ENCODE data around the gene ZNF480.

Gene ZNF480

DNA sequence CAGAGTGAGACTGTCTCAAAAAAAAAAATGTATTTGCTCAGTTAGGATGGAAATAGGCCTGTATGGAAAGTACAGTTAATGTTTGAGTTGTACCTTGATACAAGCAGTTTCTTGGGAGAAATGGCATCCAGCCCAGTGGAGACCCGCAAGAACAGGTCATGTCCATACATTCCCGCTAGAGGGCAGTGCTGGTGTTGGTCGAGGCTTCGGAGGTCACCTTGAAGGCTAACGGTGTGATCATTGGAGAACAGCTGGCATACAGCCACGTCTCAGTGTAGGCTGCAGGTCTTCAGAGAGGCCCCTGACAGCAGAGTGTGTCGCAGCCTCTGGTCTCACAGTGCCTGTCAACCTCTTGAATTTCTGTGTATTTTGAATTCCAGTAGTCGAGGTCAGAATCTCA is 46.6 kb downstream of the ZNF480 start:
- Histone ChIP-seq H3K9ac (ENCODE audit: low read length) (no peak overlapping the region), H2AFZ (ENCODE audit: low read depth, low read length) (no peak overlapping the region), H3K9me3 (ENCODE audit: insufficient read depth, low read length) (no peaks in the 10 kb centered on the region; the same call in none of the 2 replicates), H3K4me1 (ENCODE audit: low read length) (no peaks in the 10 kb centered on the region), H3K4me3 (ENCODE audit: low read length) (no peak overlapping the region), H3K4me2 (ENCODE audit: low read length) (no peak overlapping the region), H3K36me3 (replicated peaks; ENCODE audit: low read depth, low read length) (no peaks in the 10 kb centered on the region), H3K27me3 (ENCODE audit: low read depth, low read length) (no peaks in the 10 kb centered on the region), H4K20me1 (ENCODE audit: insufficient read depth, low read length) (no peaks in the 10 kb centered on the region), H3K27ac (ENCODE audit: low read length) (no peak overlapping the region), H3K79me2 (ENCODE audit: low read length) (no peaks in the 10 kb centered on the region)
- TF ChIP-seq, protein P1, sequence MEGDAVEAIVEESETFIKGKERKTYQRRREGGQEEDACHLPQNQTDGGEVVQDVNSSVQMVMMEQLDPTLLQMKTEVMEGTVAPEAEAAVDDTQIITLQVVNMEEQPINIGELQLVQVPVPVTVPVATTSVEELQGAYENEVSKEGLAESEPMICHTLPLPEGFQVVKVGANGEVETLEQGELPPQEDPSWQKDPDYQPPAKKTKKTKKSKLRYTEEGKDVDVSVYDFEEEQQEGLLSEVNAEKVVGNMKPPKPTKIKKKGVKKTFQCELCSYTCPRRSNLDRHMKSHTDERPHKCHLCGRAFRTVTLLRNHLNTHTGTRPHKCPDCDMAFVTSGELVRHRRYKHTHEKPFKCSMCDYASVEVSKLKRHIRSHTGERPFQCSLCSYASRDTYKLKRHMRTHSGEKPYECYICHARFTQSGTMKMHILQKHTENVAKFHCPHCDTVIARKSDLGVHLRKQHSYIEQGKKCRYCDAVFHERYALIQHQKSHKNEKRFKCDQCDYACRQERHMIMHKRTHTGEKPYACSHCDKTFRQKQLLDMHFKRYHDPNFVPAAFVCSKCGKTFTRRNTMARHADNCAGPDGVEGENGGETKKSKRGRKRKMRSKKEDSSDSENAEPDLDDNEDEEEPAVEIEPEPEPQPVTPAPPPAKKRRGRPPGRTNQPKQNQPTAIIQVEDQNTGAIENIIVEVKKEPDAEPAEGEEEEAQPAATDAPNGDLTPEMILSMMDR (IDR thresholded peaks at IDR 0.05; ENCODE audit: low read depth, low read length): peak; percentile 57
- no peak for TF ChIP-seq EZH2phosphoT487 (IDR thresholded peaks at IDR 0.05; ENCODE audit: low read depth)

DNA sequence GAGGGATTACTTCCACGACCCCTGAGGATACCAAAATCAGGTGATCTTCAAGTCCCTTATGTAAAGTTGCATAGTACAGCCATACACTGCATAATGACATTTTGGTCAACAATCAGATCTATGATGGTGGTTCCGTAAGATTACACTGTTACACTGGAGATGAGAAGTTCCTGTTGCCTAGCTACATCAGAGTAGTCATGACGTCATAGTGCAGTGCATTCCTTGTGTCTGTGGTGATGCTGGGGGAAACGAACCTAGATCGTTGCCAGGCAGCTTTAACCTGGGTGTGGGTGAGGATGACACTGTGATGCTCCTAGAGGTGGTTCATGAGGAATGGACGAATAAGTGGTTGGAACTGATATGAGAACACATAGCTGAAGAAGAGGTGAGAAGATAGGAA is 48.2 kb downstream of the ZNF480 start:
- H3K9ac ChIP-seq (ENCODE audit: low read length): no peak overlapping the region
- H3K79me2 ChIP-seq (ENCODE audit: low read length): no peaks in the 10 kb centered on the region
- H3K4me1 ChIP-seq (ENCODE audit: low read length): no peaks in the 10 kb centered on the region
- no peaks in the 10 kb centered on the region for H3K36me3 ChIP-seq (replicated peaks; ENCODE audit: low read depth, low read length)
- no peak for TF ChIP-seq EZH2phosphoT487 (IDR thresholded peaks at IDR 0.05; ENCODE audit: low read depth)
- TF ChIP-seq, protein P1 (IDR thresholded peaks at IDR 0.05; ENCODE audit: low read depth, low read length): no peak
- H3K27me3 ChIP-seq (ENCODE audit: low read depth, low read length): no peaks in the 10 kb centered on the region
- no peaks in the 10 kb centered on the region for H4K20me1 ChIP-seq (ENCODE audit: insufficient read depth, low read length)
- no peak overlapping the region for H3K27ac ChIP-seq (ENCODE audit: low read length)
- H2AFZ ChIP-seq (ENCODE audit: low read depth, low read length): no peak overlapping the region
- H3K9me3 ChIP-seq (ENCODE audit: insufficient read depth, low read length): no peaks in the 10 kb centered on the region; the same call in 1 of the 2 replicates
- no peak overlapping the region for H3K4me3 ChIP-seq (ENCODE audit: low read length)
- no peak overlapping the region for H3K4me2 ChIP-seq (ENCODE audit: low read length)

DNA sequence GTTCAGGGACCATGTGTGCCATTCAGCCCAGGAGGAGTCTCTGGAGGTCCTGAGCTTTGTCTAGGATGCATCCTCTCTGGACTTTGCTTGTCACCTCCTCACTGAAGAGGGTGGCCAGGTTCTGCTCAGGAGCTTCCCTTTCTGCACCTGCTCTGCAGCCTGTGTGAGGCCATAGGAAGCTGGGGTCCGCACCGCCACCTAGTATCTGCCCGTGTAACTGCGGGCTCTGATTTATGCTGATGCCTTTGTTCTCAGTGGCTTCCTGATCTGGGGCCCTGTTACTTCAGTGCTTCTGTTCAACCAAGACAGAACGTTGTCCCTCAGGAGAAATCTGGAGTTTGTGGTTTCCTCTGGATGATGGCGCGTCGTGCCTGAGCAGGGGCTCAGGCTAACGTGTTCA is 54.5 kb downstream of the ZNF480 start:
- H2AFZ ChIP-seq (ENCODE audit: low read depth, low read length): no peak overlapping the region
- no peak overlapping the region for H3K4me2 ChIP-seq (ENCODE audit: low read length)
- H3K36me3 ChIP-seq (replicated peaks; ENCODE audit: low read depth, low read length): no peaks in the 10 kb centered on the region
- TF ChIP-seq EZH2phosphoT487 (IDR thresholded peaks at IDR 0.05; ENCODE audit: low read depth): no peak
- TF ChIP-seq, protein P1 (IDR thresholded peaks at IDR 0.05; ENCODE audit: low read depth, low read length): 0 out of 2 replicates have a peak, but pooled peaks have one; percentile 11
- no peak overlapping the region for H3K4me3 ChIP-seq (ENCODE audit: low read length)
- H3K27me3 ChIP-seq (ENCODE audit: low read depth, low read length): no peaks in the 10 kb centered on the region
- H3K79me2 ChIP-seq (ENCODE audit: low read length): no peaks in the 10 kb centered on the region
- peaks cover 5% of the 10 kb centered on the region; the same call in 1 of the 2 replicates for H3K9me3 ChIP-seq (ENCODE audit: insufficient read depth, low read length)
- no peak overlapping the region for H3K27ac ChIP-seq (ENCODE audit: low read length)
- no peaks in the 10 kb centered on the region for H3K4me1 ChIP-seq (ENCODE audit: low read length)
- H3K9ac ChIP-seq (ENCODE audit: low read length): no peak overlapping the region
- no peaks in the 10 kb centered on the region for H4K20me1 ChIP-seq (ENCODE audit: insufficient read depth, low read length)

DNA sequence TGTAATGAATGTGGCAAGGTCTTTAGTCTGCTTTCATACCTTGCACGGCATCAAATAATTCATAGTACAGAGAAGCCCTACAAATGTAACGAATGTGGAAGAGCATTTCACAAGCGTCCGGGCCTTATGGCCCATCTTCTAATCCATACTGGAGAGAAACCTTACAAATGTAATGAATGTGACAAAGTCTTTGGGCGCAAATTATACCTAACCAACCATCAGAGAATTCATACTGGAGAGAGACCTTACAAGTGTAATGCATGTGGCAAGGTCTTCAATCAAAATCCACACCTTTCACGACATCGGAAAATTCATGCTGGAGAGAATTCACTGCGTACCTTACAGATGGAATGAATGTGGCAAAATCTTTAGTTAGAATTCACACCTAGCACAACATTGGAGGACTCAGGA is 69.5 kb downstream of the ZNF480 start:
- peaks cover 21% of the 10 kb centered on the region for H3K9me3 ChIP-seq (ENCODE audit: insufficient read depth, low read length)
- H3K4me3 ChIP-seq (ENCODE audit: low read length): no peak overlapping the region
- H3K79me2 ChIP-seq (ENCODE audit: low read length): no peaks in the 10 kb centered on the region
- H3K4me2 ChIP-seq (ENCODE audit: low read length): no peak overlapping the region
- H2AFZ ChIP-seq (ENCODE audit: low read depth, low read length): no peak overlapping the region
- no peaks in the 10 kb centered on the region for H3K27me3 ChIP-seq (ENCODE audit: low read depth, low read length)
- H3K36me3 ChIP-seq (replicated peaks; ENCODE audit: low read depth, low read length): no peaks in the 10 kb centered on the region
- no peaks in the 10 kb centered on the region for H3K4me1 ChIP-seq (ENCODE audit: low read length)
- no peak overlapping the region for H3K9ac ChIP-seq (ENCODE audit: low read length)
- H3K27ac ChIP-seq (ENCODE audit: low read length): no peak overlapping the region
- no peaks in the 10 kb centered on the region for H4K20me1 ChIP-seq (ENCODE audit: insufficient read depth, low read length)
- TF ChIP-seq, protein P1 (IDR thresholded peaks at IDR 0.05; ENCODE audit: low read depth, low read length): no peak
- TF ChIP-seq EZH2phosphoT487 (IDR thresholded peaks at IDR 0.05; ENCODE audit: low read depth): no peak

Measured in OCI-LY3 (cell line).